ENCODE results near the gene FAM171A1. TPM values are rescaled to one million over a fixed set of nuclear protein-coding genes. Genes with fewer than 3 reads are reported as not detected.
"Not testable (repeated sequence)": the region's sequence is repeated elsewhere in the genome, so short reads cannot be mapped to it uniquely, and the experiment has no call there.

The FAM171A1 gene
- total and polyA plus RNA-seq, 2 donors (not counting 1 experiment from before 2014, with no cell fraction given), result 0.09 TPM; not detected in 1

GRCh38 chr10:15334650-15335323 is 36.3 kb downstream of the FAM171A1 start:
- DNase-seq (no peak), ATAC-seq (ENCODE audit: low read depth) (no peak)
- no peaks in the 10 kb centered on the region for H3K36me3 ChIP-seq (replicated peaks in 1 of 2; ENCODE audit: control extremely low read depth in 1 of 2, control insufficient read depth in 1 of 2, extremely low read depth in 1 of 2, insufficient read depth in 2 of 2, low read length in 1 of 2)
- no peak overlapping the region for H3K4me2 ChIP-seq (replicated peaks; ENCODE audit: low read depth, low read length, poor library complexity, severe bottlenecking)
- H3K9ac ChIP-seq (ENCODE audit: low read length), result no peak overlapping the region
- intact Hi-C loops (cut with micrococcal nuclease), result no loop called here
- ChIA-PET POLR2A (no interaction called here), CTCF (no interaction called here)
- H3K4me1 Mint-ChIP-seq, result no peaks in the 10 kb centered on the region
- H4K20me1 ChIP-seq (ENCODE audit: control insufficient read depth, insufficient read depth, low read length, poor library complexity, severe bottlenecking), result no peaks in the 10 kb centered on the region
- H3K27ac ChIP-seq (ENCODE audit: low read length in 2 of 2), result no peak overlapping the region
- no peaks in the 10 kb centered on the region for H3K9me3 Mint-ChIP-seq (ENCODE audit: insufficient read depth)
- H3K4me3 Mint-ChIP-seq, result no peak overlapping the region
- H3K27me3 ChIP-seq (replicated peaks in 1 of 4; ENCODE audit: control extremely low read depth in 1 of 4, control insufficient read depth in 3 of 4, insufficient read depth in 4 of 4, low read length in 3 of 4), result peaks cover 0 to 3% (median 0%) of the 10 kb centered on the region in 4 experiments
- 100% methylated on average over 4 of the region's 7 CpGs for WGBS (ENCODE audit: insufficient coverage)
- H3K27me3 Mint-ChIP-seq, result peaks cover 13% of the 10 kb centered on the region
- H3K79me2 ChIP-seq (ENCODE audit: control insufficient read depth, insufficient read depth, low read length), result no peaks in the 10 kb centered on the region
- peaks cover 0 to 3% (median 0%) of the 10 kb centered on the region in 3 donors for H3K9me3 ChIP-seq (ENCODE audit: control extremely low read depth in 1 of 3, control insufficient read depth in 2 of 3, insufficient read depth in 1 of 3, low read length in 2 of 3)
- TF ChIP-seq EZH2 (IDR thresholded peaks at IDR 0.05; ENCODE audit: borderline replicate concordance, insufficient read depth, low read depth, low read length, poor library complexity, severe bottlenecking), result no peak
- H2AFZ ChIP-seq (ENCODE audit: insufficient read depth, low read depth, low read length, poor library complexity, severe bottlenecking), result no peak overlapping the region
- no peaks in the 10 kb centered on the region for H3K4me1 ChIP-seq (ENCODE audit: control insufficient read depth in 2 of 2, insufficient read depth in 2 of 2, low read length in 2 of 2)
- no peak overlapping the region for H3K4me3 ChIP-seq (ENCODE audit: control extremely low read depth in 1 of 5, extremely low read depth in 1 of 5, insufficient read depth in 1 of 5, low read depth in 2 of 5, low read length in 4 of 5)
- no peak overlapping the region for H3K27ac Mint-ChIP-seq

DNA sequence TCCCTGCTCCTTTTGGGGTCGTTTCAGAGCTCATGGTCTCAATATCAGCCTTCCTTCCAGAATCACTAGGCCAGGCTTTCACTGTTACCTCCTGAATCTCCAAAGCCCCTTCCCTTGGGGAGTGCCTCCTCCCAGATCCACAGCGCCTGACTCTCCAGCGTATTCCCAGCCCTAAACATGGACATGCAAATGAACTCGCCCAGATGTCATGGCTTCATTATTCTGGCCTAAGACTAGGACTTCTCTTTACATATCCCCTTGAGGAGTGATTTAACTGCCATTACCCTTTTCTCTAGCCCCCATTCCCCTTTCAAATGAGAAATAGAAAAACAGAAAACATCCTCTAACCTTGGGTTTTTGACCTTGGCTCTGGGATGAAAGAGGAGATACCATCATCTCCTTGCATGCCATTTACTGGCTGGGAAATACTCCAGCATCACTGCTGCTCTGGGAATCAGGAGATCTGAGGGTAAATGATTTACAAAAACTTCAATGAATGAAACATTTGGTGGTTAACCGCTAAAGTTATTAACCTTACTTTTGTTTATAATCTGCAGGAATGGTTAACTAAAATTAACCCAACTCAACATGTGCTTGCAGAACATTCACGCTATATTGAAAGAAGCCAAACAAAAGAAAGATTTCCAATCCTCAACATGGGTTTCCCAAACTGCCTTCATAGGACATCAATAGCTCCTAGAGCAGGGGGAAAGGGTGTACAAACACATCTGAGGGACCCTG is 37.0 kb downstream of the FAM171A1 start:
- POLR2A ChIA-PET, result no interaction called here
- no peaks in the 10 kb centered on the region for H3K9me3 Mint-ChIP-seq (ENCODE audit: insufficient read depth)
- Histone ChIP-seq H3K9me3 (ENCODE audit: control extremely low read depth in 1 of 3, control insufficient read depth in 2 of 3, insufficient read depth in 1 of 3, low read length in 2 of 3) (peaks cover 0 to 3% (median 0%) of the 10 kb centered on the region in 3 donors), H3K4me1 (ENCODE audit: control insufficient read depth in 2 of 2, insufficient read depth in 2 of 2, low read length in 2 of 2) (no peaks in the 10 kb centered on the region), H2AFZ (ENCODE audit: insufficient read depth, low read depth, low read length, poor library complexity, severe bottlenecking) (no peak overlapping the region), H4K20me1 (ENCODE audit: control insufficient read depth, insufficient read depth, low read length, poor library complexity, severe bottlenecking) (no peaks in the 10 kb centered on the region), H3K36me3 (replicated peaks in 1 of 2; ENCODE audit: control extremely low read depth in 1 of 2, control insufficient read depth in 1 of 2, extremely low read depth in 1 of 2, insufficient read depth in 2 of 2, low read length in 1 of 2) (no peaks in the 10 kb centered on the region), H3K79me2 (ENCODE audit: control insufficient read depth, insufficient read depth, low read length) (no peaks in the 10 kb centered on the region), H3K27me3 (replicated peaks in 1 of 4; ENCODE audit: control extremely low read depth in 1 of 4, control insufficient read depth in 3 of 4, insufficient read depth in 4 of 4, low read length in 3 of 4) (peaks cover 0 to 3% (median 0%) of the 10 kb centered on the region in 4 experiments), H3K4me2 (replicated peaks; ENCODE audit: low read depth, low read length, poor library complexity, severe bottlenecking) (no peak overlapping the region), H3K9ac (ENCODE audit: low read length) (no peak overlapping the region), H3K27ac (ENCODE audit: low read length in 2 of 2) (no peak overlapping the region), H3K4me3 (ENCODE audit: control extremely low read depth in 1 of 5, extremely low read depth in 1 of 5, insufficient read depth in 1 of 5, low read depth in 2 of 5, low read length in 4 of 5) (no peak overlapping the region)
- CTCF ChIA-PET, result interaction anchor here (0.7 kb wide), 1 partner anchor 511 kb away, joined by 4 read pairs; no protein-coding TSS in a partner anchor
- intact Hi-C loops (cut with micrococcal nuclease), result no loop called here
- H3K27ac Mint-ChIP-seq, result no peak overlapping the region
- ATAC-seq (ENCODE audit: low read depth), result no peak
- H3K4me3 Mint-ChIP-seq, result no peak overlapping the region
- H3K4me1 Mint-ChIP-seq, result no peaks in the 10 kb centered on the region
- WGBS (ENCODE audit: insufficient coverage), result 94% methylated on average over 5 of the region's 6 CpGs
- peaks cover 5% of the 10 kb centered on the region for H3K27me3 Mint-ChIP-seq
- TF ChIP-seq EZH2 (IDR thresholded peaks at IDR 0.05; ENCODE audit: borderline replicate concordance, insufficient read depth, low read depth, low read length, poor library complexity, severe bottlenecking), result no peak
- TF ChIP-seq, protein P1, sequence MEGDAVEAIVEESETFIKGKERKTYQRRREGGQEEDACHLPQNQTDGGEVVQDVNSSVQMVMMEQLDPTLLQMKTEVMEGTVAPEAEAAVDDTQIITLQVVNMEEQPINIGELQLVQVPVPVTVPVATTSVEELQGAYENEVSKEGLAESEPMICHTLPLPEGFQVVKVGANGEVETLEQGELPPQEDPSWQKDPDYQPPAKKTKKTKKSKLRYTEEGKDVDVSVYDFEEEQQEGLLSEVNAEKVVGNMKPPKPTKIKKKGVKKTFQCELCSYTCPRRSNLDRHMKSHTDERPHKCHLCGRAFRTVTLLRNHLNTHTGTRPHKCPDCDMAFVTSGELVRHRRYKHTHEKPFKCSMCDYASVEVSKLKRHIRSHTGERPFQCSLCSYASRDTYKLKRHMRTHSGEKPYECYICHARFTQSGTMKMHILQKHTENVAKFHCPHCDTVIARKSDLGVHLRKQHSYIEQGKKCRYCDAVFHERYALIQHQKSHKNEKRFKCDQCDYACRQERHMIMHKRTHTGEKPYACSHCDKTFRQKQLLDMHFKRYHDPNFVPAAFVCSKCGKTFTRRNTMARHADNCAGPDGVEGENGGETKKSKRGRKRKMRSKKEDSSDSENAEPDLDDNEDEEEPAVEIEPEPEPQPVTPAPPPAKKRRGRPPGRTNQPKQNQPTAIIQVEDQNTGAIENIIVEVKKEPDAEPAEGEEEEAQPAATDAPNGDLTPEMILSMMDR (IDR thresholded peaks at IDR 0.05), result no peak
- no peak for DNase-seq

DNA sequence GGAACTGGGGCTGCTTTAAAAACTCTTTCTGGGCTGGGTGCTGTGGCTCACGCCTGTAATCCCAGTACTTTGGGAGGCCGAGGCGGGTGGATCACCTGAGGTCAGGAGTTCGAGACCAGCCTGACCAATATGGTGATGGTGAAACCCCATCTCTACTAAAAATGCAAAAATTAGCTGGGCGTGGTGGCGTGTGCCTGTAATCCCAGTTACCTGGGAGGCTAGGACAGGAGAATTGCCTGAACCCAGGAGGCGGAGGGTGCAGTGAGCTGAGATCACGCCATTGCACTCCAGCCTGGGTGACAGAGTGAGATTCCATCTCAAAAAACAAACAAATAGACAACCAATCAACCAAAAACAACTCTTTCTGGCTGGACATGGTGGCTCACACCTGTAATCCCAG is 37.9 kb downstream of the FAM171A1 start:
- H3K79me2 ChIP-seq (ENCODE audit: control insufficient read depth, insufficient read depth, low read length); POLR2A ChIA-PET: not testable (repeated sequence)
- 94% methylated on average over 8 of the region's 8 CpGs for WGBS (ENCODE audit: insufficient coverage)

More for the DNA sequence above, 37.9 kb downstream of the FAM171A1 start:
- ATAC-seq (ENCODE audit: low read depth); H3K4me2 ChIP-seq (replicated peaks; ENCODE audit: low read depth, low read length, poor library complexity, severe bottlenecking); H3K27me3 Mint-ChIP-seq; H3K4me3 Mint-ChIP-seq; H3K9me3 Mint-ChIP-seq (ENCODE audit: insufficient read depth); H3K4me1 Mint-ChIP-seq; H3K9me3 ChIP-seq (ENCODE audit: control extremely low read depth in 1 of 3, control insufficient read depth in 2 of 3, insufficient read depth in 1 of 3, low read length in 2 of 3); H3K4me3 ChIP-seq (ENCODE audit: control extremely low read depth in 1 of 5, extremely low read depth in 1 of 5, insufficient read depth in 1 of 5, low read depth in 2 of 5, low read length in 4 of 5); H2AFZ ChIP-seq (ENCODE audit: insufficient read depth, low read depth, low read length, poor library complexity, severe bottlenecking); H3K27ac Mint-ChIP-seq; CTCF ChIA-PET; H3K27ac ChIP-seq (ENCODE audit: low read length in 2 of 2); DNase-seq; intact Hi-C loops (cut with micrococcal nuclease); H3K9ac ChIP-seq (ENCODE audit: low read length); H4K20me1 ChIP-seq (ENCODE audit: control insufficient read depth, insufficient read depth, low read length, poor library complexity, severe bottlenecking); H3K27me3 ChIP-seq (replicated peaks in 1 of 4; ENCODE audit: control extremely low read depth in 1 of 4, control insufficient read depth in 3 of 4, insufficient read depth in 4 of 4, low read length in 3 of 4); H3K36me3 ChIP-seq (replicated peaks in 1 of 2; ENCODE audit: control extremely low read depth in 1 of 2, control insufficient read depth in 1 of 2, extremely low read depth in 1 of 2, insufficient read depth in 2 of 2, low read length in 1 of 2); H3K4me1 ChIP-seq (ENCODE audit: control insufficient read depth in 2 of 2, insufficient read depth in 2 of 2, low read length in 2 of 2): not testable (repeated sequence)
